H9 (cell line): ENCODE data around the gene CTDSPL. TPM values are rescaled to one million over a fixed set of nuclear protein-coding genes. Genes with fewer than 3 reads are reported as not detected.

Experiments
- DNase-seq: peaks from one replicate; pipeline ENCODE4 v3.0.0-alpha.2; 2017
- H2AFZ ChIP-seq: one replicate; pipeline ENCODE4 v1.6.1; 2013; ENCODE audit warnings: mild to moderate bottlenecking, low read length, control low read depth, moderate library complexity
- H2AK5ac ChIP-seq: 2 replicates; pipeline ENCODE4 v1.6.1; 2013; ENCODE audit warnings: low read length, control low read depth, mixed read lengths; ENCODE audit not compliant: insufficient read length
- H2BK120ac ChIP-seq: one replicate; pipeline ENCODE4 v1.6.1; 2013; ENCODE audit warnings: low read depth, mild to moderate bottlenecking, low read length, control low read depth, inconsistent platforms; ENCODE audit not compliant: poor library complexity, severe bottlenecking
- H2BK12ac ChIP-seq: 2 replicates; pipeline ENCODE4 v1.6.1; 2013; ENCODE audit warnings: low read length, control low read depth, mixed read lengths, low read depth; ENCODE audit not compliant: insufficient read length
- H2BK15ac ChIP-seq: 2 replicates; pipeline ENCODE4 v1.6.1; 2013; ENCODE audit warnings: low read depth, low read length, control low read depth
- H2BK20ac ChIP-seq: one replicate; pipeline ENCODE4 v1.6.1; 2013; ENCODE audit warnings: low read depth, mild to moderate bottlenecking, low read length, control low read depth, inconsistent platforms; ENCODE audit not compliant: poor library complexity, severe bottlenecking
- H2BK5ac ChIP-seq: 2 replicates; pipeline ENCODE4 v1.6.1; 2013; ENCODE audit warnings: low read length, control low read depth, mixed read lengths; ENCODE audit not compliant: insufficient read length
- H3K14ac ChIP-seq: 2 replicates; pipeline ENCODE4 v1.6.1; 2013; ENCODE audit warnings: low read length, control low read depth; ENCODE audit not compliant: insufficient read depth
- H3K18ac ChIP-seq: 2 replicates; pipeline ENCODE4 v1.6.1; 2013; ENCODE audit warnings: low read depth, mild to moderate bottlenecking, mixed read lengths, low read length, control low read depth; ENCODE audit not compliant: insufficient read length
- H3K23ac ChIP-seq: 2 replicates; pipeline ENCODE4 v1.6.1; 2013; ENCODE audit warnings: low read length, control low read depth, mixed read lengths, low read depth; ENCODE audit not compliant: insufficient read length
- H3K23me2 ChIP-seq: 2 replicates; pipeline ENCODE4 v1.6.1; 2013; ENCODE audit warnings: low read depth, mild to moderate bottlenecking, mixed read lengths, low read length, control low read depth; ENCODE audit not compliant: insufficient read length, poor library complexity, severe bottlenecking
- H3K27ac ChIP-seq: 2 replicates; pipeline ENCODE4 v1.5.1; 2013; ENCODE audit warnings: low read length, control low read depth, mixed read lengths, low read depth; ENCODE audit not compliant: insufficient read length
- H3K27me3 ChIP-seq: 2 replicates; pipeline ENCODE4 v1.6.1; 2013; ENCODE audit warnings: low read length, control low read depth, inconsistent platforms; ENCODE audit not compliant: insufficient read depth
- H3K4ac ChIP-seq: 2 replicates; pipeline ENCODE4 v1.6.1; 2013; ENCODE audit warnings: low read depth, mild to moderate bottlenecking, control low read depth, inconsistent platforms, low read length, moderate library complexity
- H3K4me1 ChIP-seq: 2 replicates; pipeline ENCODE4 v1.6.1; 2013; ENCODE audit warnings: low read length, control low read depth, inconsistent platforms; ENCODE audit not compliant: insufficient read depth
- H3K4me2 ChIP-seq: 2 replicates; pipeline ENCODE4 v1.6.1; 2013; ENCODE audit warnings: low read length, control low read depth, mixed read lengths; ENCODE audit not compliant: insufficient read length, insufficient read depth
- H3K56ac ChIP-seq: 2 replicates; pipeline ENCODE4 v1.6.1; 2013; ENCODE audit warnings: low read depth, mild to moderate bottlenecking, mixed read lengths, low read length, control low read depth; ENCODE audit not compliant: insufficient read length
- H3K79me1 ChIP-seq: 2 replicates; pipeline ENCODE4 v1.6.1; 2013; ENCODE audit warnings: low read depth, mild to moderate bottlenecking, moderate library complexity, low read length, control low read depth, inconsistent platforms; ENCODE audit not compliant: insufficient read depth, poor library complexity, severe bottlenecking
- H3K79me2 ChIP-seq: 2 replicates; pipeline ENCODE4 v1.6.1; 2013; ENCODE audit warnings: low read length, control low read depth, inconsistent platforms; ENCODE audit not compliant: insufficient read depth
- H3K9ac ChIP-seq: 2 replicates; pipeline ENCODE4 v1.6.1; 2013; ENCODE audit warnings: low read length, control low read depth, mixed read lengths; ENCODE audit not compliant: insufficient read length; ENCODE audit errors: extremely low read depth
- H3K9me3 ChIP-seq: one replicate; pipeline ENCODE4 v1.6.1; 2013; ENCODE audit warnings: low read depth, low read length, inconsistent platforms; ENCODE audit not compliant: control insufficient read depth
- H3T11ph ChIP-seq: one replicate; pipeline ENCODE4 v1.6.1; 2013; ENCODE audit warnings: mild to moderate bottlenecking, low read length, control low read depth, inconsistent platforms
- H4K20me1 ChIP-seq: one replicate; pipeline ENCODE4 v1.6.1; 2013; ENCODE audit not compliant: control insufficient read depth, insufficient read length, insufficient read depth
- H4K5ac ChIP-seq: 2 replicates; pipeline ENCODE4 v1.6.1; 2013; ENCODE audit warnings: low read depth, mild to moderate bottlenecking, mixed read lengths, low read length, control low read depth; ENCODE audit not compliant: insufficient read length
- H4K8ac ChIP-seq: replicated peaks from 2 replicates; pipeline ENCODE4 v1.6.1; 2013; ENCODE audit warnings: low read length, control low read depth, mixed read lengths, low read depth; ENCODE audit not compliant: insufficient read length
- H4K91ac ChIP-seq: 2 replicates; pipeline ENCODE4 v1.6.1; 2013; ENCODE audit warnings: low read depth, mild to moderate bottlenecking, moderate library complexity, mixed read lengths, low read length, control low read depth; ENCODE audit not compliant: insufficient read length
- H3K27ac Mint-ChIP-seq, 3 experiments: 2 replicates in 2 of 3; 3 replicates in 1 of 3; pipeline ENCODE4 v1.8.0; 2020 to 2021; ENCODE audit warnings: mixed read lengths in 3 of 3, mild to moderate bottlenecking in 1 of 3, moderate library complexity in 1 of 3
- H3K27me3 Mint-ChIP-seq: 2 replicates; pipeline ENCODE4 v1.8.0; 2021; ENCODE audit warnings: low read depth, mild to moderate bottlenecking, moderate library complexity, mixed read lengths
- H3K36me3 Mint-ChIP-seq, 3 experiments: 2 replicates in 2 of 3; 3 replicates in 1 of 3; pipeline ENCODE4 v1.8.0; 2020 to 2021; ENCODE audit warnings: low read depth in 3 of 3, mixed read lengths in 3 of 3; ENCODE audit not compliant: insufficient read depth in 1 of 3
- H3K4me1 Mint-ChIP-seq, 2 experiments: 2 replicates each; pipeline ENCODE4 v1.8.0; 2020; ENCODE audit warnings: mixed read lengths in 2 of 2
- H3K4me3 Mint-ChIP-seq, 2 experiments: 2 replicates in 1 of 2; 3 replicates in 1 of 2; pipeline ENCODE4 v1.8.0; 2020 to 2021; ENCODE audit warnings: mild to moderate bottlenecking in 2 of 2, mixed read lengths in 2 of 2, moderate library complexity in 1 of 2
- H3K9me3 Mint-ChIP-seq, 2 experiments: 2 replicates in 1 of 2; 3 replicates in 1 of 2; pipeline ENCODE4 v1.8.0; 2020; ENCODE audit warnings: mild to moderate bottlenecking in 2 of 2, mixed read lengths in 2 of 2, moderate library complexity in 1 of 2
- WGBS: extraction: QIAGEN DNeasy Blood & Tissue Kit; methylation state at CpG from one replicate; pipeline ENCODE4 v1.1.7; 2013; ENCODE audit warnings: missing lambda C conversion rate, low lambda C conversion rate, mixed read lengths; ENCODE audit not compliant: insufficient read length; ENCODE audit errors: extremely low coverage; 5-methylcytosine and 5-hydroxymethylcytosine counted together
- total RNA-seq: library from RNA; stranded (reverse); gene quantifications from 2 replicates; pipeline ENCODE4 v1.2.1, GENCODE V29; 2021
- TF ChIP-seq, protein P1 (sequence below): fragments of 200-600 bp; sonication (generic); conservative IDR thresholded peaks from 3 replicates; pipeline ENCODE4 v1.8.0; 2021; ENCODE audit warnings: antibody characterized with exemption, mild to moderate bottlenecking

CTDSPL gene
- total RNA-seq, 1 experiment from 2014 or later = 20.8 TPM

DNA sequence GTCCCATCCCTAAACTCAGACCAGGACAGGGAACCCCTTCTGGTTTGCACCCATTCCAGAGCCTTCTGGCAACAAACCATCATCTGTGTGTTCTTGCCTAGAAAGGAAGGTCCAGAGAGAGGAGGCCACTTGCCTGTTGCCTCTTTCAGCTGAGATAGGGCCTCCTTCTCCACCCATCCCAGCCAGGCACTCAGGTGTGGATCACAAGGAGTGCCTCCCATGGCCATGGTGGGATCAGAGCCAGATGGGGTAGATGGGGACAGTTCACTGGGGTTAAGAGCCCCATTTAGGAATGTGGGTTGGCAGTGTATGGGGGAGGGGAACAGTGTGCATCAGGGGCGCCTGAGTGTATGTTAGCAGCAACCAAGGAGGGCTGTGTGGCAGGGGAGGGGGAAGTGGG lies 8.9 kb upstream of the CTDSPL start:
- H3K36me3 Mint-ChIP-seq = peaks cover 0 to 4% (median 2%) of the 10 kb centered on the region in 3 experiments; a peak in 4 of 7 replicates
- H4K8ac ChIP-seq = no peak overlapping the region
- H4K20me1 ChIP-seq = no peaks in the 10 kb centered on the region
- H3K9me3 Mint-ChIP-seq = no peaks in the 10 kb centered on the region
- no peak overlapping the region for H3K4me2 ChIP-seq
- peaks cover 1% of the 10 kb centered on the region for H3K27me3 Mint-ChIP-seq
- no peak for DNase-seq
- H4K5ac ChIP-seq = no peak overlapping the region
- H3K27ac ChIP-seq = no peak overlapping the region
- H2BK12ac ChIP-seq = no peak overlapping the region
- H3K79me1 ChIP-seq = no peaks in the 10 kb centered on the region
- H2AK5ac ChIP-seq = no peak overlapping the region
- no peak overlapping the region for H3K9ac ChIP-seq
- no CpG with 5 or more reads among the region's 1 CpG for WGBS
- no peak overlapping the region for H2AFZ ChIP-seq
- peaks cover 9 to 10% of the 10 kb centered on the region in 2 experiments for H3K4me1 Mint-ChIP-seq
- H2BK15ac ChIP-seq = no peak overlapping the region
- H3K4ac ChIP-seq = no peak overlapping the region
- no peaks in the 10 kb centered on the region for H3K27me3 ChIP-seq
- H2BK120ac ChIP-seq = no peak overlapping the region
- H3K4me3 Mint-ChIP-seq = no peak overlapping the region
- no peaks in the 10 kb centered on the region for H3K23me2 ChIP-seq
- no peaks in the 10 kb centered on the region for H3K9me3 ChIP-seq
- TF ChIP-seq, protein P1, sequence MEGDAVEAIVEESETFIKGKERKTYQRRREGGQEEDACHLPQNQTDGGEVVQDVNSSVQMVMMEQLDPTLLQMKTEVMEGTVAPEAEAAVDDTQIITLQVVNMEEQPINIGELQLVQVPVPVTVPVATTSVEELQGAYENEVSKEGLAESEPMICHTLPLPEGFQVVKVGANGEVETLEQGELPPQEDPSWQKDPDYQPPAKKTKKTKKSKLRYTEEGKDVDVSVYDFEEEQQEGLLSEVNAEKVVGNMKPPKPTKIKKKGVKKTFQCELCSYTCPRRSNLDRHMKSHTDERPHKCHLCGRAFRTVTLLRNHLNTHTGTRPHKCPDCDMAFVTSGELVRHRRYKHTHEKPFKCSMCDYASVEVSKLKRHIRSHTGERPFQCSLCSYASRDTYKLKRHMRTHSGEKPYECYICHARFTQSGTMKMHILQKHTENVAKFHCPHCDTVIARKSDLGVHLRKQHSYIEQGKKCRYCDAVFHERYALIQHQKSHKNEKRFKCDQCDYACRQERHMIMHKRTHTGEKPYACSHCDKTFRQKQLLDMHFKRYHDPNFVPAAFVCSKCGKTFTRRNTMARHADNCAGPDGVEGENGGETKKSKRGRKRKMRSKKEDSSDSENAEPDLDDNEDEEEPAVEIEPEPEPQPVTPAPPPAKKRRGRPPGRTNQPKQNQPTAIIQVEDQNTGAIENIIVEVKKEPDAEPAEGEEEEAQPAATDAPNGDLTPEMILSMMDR = no peak
- peaks cover 6% of the 10 kb centered on the region; the same call in 1 of the 2 replicates for H3K4me1 ChIP-seq
- H2BK20ac ChIP-seq = no peak overlapping the region
- no peak overlapping the region for H2BK5ac ChIP-seq
- H3K14ac ChIP-seq = 0 out of 2 replicates have a peak overlapping the region, but pooled peaks have one; percentile 34
- H3K27ac Mint-ChIP-seq = peak overlapping the region in 1 of 3 experiments; percentile 78; a peak in 2 of 7 replicates
- no peak overlapping the region for H3K18ac ChIP-seq
- no peak overlapping the region for H3T11ph ChIP-seq
- H3K56ac ChIP-seq = no peak overlapping the region
- H3K23ac ChIP-seq = no peak overlapping the region
- no peaks in the 10 kb centered on the region for H3K79me2 ChIP-seq
- H4K91ac ChIP-seq = no peak overlapping the region
